ENCODE results near the gene METTL25B. TPM values are rescaled to one million over a fixed set of nuclear protein-coding genes. Genes with fewer than 3 reads are reported as not detected.

Gene METTL25B
- total RNA-seq, 2 experiments from 2014 or later: 35.3 to 35.5 TPM

DNA sequence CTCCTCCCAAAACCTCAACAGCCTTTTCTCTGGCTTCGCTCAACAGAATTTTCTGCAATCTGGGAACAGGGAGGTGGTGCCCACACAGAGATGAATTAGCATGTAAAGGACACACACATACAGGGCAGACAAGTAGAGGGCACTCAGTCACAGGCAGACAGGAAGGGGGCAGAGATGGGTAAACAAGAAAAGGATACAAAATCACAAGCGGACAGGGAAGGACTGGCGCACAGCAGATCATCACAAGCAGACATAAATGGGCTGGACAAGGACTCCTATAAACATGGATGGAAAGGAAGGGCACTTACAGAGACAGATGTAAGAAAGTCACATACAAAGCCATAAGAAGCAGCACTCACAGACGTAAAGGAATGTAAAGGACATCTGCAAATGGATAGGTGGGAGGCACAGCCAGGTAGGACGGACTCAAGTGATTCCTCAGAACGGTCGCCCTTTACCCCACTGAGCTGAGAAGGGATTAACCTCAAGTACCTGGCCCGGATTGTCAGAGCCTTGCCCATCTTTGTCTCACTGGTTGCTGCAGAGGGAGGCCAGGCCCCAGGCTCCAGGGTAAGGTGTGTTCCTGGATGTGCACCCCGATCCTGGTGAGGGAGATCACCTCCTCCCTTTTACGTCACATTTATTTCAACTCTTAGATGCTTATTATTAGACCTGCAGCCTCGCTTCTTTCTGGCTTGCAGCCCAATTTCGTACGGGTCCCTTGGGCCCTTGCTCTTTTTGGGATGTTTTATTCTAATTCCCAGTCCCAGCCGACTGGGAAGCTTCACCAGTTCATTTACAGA is 38.2 kb downstream of the METTL25B start:
- intact Hi-C loops (cut with micrococcal nuclease): loop anchor here (1.0 to 2.0 kb wide), 10 partner anchors 15 to 428 kb away; partner anchors contain the start of genes CCT3, ETV3, HDGF and ISG20L2
- CTCF ChIA-PET: interaction anchor here (0.8 to 8.7 kb wide), 3 partner anchors 25 to 62 kb away, joined by 3 to 124 read pairs (median 3); partner anchors contain the start of genes ISG20L2, METTL25B and MRPL24
- H3K9me3 Mint-ChIP-seq: no peaks in the 10 kb centered on the region
- H3K4me3 Mint-ChIP-seq: no peak overlapping the region
- peaks cover 36% of the 10 kb centered on the region for H3K4me1 Mint-ChIP-seq (ENCODE audit: low read depth)
- H3K27ac Mint-ChIP-seq: no peak overlapping the region
- DNase-seq: peak; percentile 33
- no peaks in the 10 kb centered on the region for H3K27me3 Mint-ChIP-seq (ENCODE audit: low read depth)
- H3K36me3 Mint-ChIP-seq (ENCODE audit: low read depth): peaks cover 22% of the 10 kb centered on the region

- intact Hi-C loops (cut with micrococcal nuclease): loop anchor here (1.0 to 2.0 kb wide), 10 partner anchors 16 to 428 kb away; partner anchors contain the start of genes CCT3, ETV3, HDGF and ISG20L2
- CTCF ChIA-PET: interaction anchor here (0.8 to 8.7 kb wide), 3 partner anchors 26 to 61 kb away, joined by 3 to 124 read pairs (median 3); partner anchors contain the start of genes ISG20L2, METTL25B and MRPL24
- Mint-ChIP-seq H3K36me3 (ENCODE audit: low read depth) (peaks cover 22% of the 10 kb centered on the region), H3K9me3 (no peaks in the 10 kb centered on the region), H3K27ac (no peak within 1 kb of the TSS), H3K4me1 (ENCODE audit: low read depth) (peaks cover 39% of the 10 kb centered on the region), H3K27me3 (ENCODE audit: low read depth) (no peaks in the 10 kb centered on the region), H3K4me3 (no peak within 1 kb of the TSS)
- peak; percentile 99 for DNase-seq
Measured at GRCh38 chr1:156767101-156767878, 39.0 kb downstream of the METTL25B start, which contains the start of gene PRCC. TSS of gene PRCC (plus strand) at chr1:156767535. CDS start at chr1:156767772, 237 bp downstream.

DNA sequence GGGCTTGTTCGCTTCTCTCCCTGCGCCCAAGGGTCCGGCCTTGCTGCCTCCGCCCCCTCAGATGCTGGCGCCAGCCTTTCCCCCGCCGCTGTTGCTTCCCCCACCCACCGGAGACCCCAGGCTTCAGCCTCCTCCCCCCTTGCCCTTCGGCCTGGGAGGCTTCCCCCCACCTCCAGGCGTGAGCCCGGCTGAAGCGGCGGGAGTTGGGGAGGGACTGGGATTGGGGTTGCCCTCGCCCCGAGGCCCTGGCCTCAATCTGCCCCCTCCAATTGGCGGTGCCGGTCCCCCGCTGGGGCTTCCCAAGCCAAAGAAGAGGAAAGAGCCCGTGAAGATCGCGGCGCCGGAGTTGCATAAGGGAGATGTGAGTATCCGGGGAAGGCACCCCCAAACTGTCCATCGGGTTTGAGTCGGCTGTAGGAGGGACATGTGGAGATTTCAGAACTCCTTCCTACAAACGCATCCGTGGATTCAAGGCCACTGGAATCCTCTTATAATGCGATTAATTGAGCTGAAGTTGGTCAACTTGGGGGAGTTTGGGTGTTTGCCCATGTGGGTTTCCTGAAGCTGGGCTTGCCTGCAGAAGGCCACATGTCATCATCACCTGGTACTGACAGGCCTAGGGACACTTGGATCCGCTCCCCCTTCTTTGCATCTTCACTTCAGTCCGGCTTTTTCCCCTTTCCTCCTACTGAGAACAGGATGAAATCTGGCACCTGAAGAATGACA is 39.8 kb downstream of the METTL25B start:
- Mint-ChIP-seq H3K9me3 (no peaks in the 10 kb centered on the region), H3K4me3 (no peak overlapping the region), H3K4me1 (ENCODE audit: low read depth) (peaks cover 47% of the 10 kb centered on the region), H3K36me3 (ENCODE audit: low read depth) (peaks cover 26% of the 10 kb centered on the region), H3K27me3 (ENCODE audit: low read depth) (no peaks in the 10 kb centered on the region), H3K27ac (no peak overlapping the region)
- DNase-seq: peak; percentile 65
- CTCF ChIA-PET: interaction anchor here (0.7 to 8.7 kb wide), 5 partner anchors 21 to 46 kb away, joined by 3 to 124 read pairs (median 4); partner anchors contain the start of genes ISG20L2, METTL25B and MRPL24
- intact Hi-C loops (cut with micrococcal nuclease): loop anchor here (1.0 to 2.0 kb wide), 10 partner anchors 17 to 429 kb away; partner anchors contain the start of genes CCT3, ETV3, HDGF and ISG20L2

GRCh38 chr1:156768610-156769295 is 40.5 kb downstream of the METTL25B start:
- CTCF ChIA-PET: interaction anchor here (0.7 to 8.7 kb wide), 4 partner anchors 22 to 45 kb away, joined by 3 to 124 read pairs (median 4); partner anchors contain the start of genes ISG20L2 and METTL25B
- intact Hi-C loops (cut with micrococcal nuclease): no loop called here
- Mint-ChIP-seq H3K4me3 (no peak overlapping the region), H3K27ac (no peak overlapping the region), H3K9me3 (no peaks in the 10 kb centered on the region), H3K27me3 (ENCODE audit: low read depth) (no peaks in the 10 kb centered on the region), H3K4me1 (ENCODE audit: low read depth) (peaks cover 54% of the 10 kb centered on the region), H3K36me3 (ENCODE audit: low read depth) (peaks cover 28% of the 10 kb centered on the region)
- no peak for DNase-seq

- CTCF ChIA-PET: interaction anchor here (1.0 to 8.7 kb wide), 4 partner anchors 19 to 87 kb away, joined by 3 to 124 read pairs (median 4); partner anchors contain the start of genes ISG20L2 and METTL25B
- Mint-ChIP-seq H3K27me3 (ENCODE audit: low read depth) (no peaks in the 10 kb centered on the region), H3K9me3 (no peaks in the 10 kb centered on the region), H3K4me3 (no peak overlapping the region), H3K27ac (no peak overlapping the region), H3K36me3 (ENCODE audit: low read depth) (peaks cover 29% of the 10 kb centered on the region), H3K4me1 (ENCODE audit: low read depth) (peaks cover 70% of the 10 kb centered on the region)
- DNase-seq: no peak
- intact Hi-C loops (cut with micrococcal nuclease): no loop called here
Measured at GRCh38 chr1:156772222-156772621, 44.0 kb downstream of the METTL25B start.

DNA sequence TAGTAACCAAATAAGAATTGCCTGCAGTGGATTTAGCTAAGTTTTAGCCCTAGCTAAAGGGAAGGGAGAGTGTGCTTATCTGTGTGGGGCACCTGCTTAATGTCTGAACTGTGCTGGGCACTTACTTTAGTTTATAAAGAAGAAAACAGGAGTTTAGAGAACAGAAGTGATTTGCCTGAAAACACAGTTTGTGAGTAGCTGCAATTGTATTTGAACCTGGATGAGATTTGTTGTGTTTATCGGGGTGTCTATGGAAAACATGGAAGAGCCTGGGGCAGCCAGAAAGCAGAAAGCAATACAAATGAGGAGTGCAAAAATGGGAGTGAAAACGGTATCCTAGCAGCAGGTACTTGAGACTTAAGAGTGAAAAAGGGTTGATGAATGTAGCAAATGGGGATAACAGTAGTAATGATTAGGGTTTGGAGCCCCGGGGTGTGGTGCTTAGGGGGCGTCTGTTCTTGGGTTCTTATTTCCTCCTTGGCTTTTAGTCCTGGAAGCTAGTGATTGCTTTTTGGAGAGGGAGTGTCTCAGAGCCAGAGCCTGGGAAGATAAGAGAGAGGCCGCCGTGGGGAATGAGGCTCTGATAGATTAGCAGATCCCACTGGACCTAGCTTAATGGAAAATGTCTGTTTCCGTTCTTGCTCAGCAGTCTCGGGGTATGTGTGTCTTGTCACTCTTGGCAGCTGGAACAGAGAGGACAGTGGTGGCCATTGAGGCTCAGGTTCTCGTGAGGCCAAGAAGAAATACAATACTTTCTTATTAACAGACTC is 44.6 kb downstream of the METTL25B start:
- Mint-ChIP-seq H3K9me3 (no peaks in the 10 kb centered on the region), H3K36me3 (ENCODE audit: low read depth) (peaks cover 29% of the 10 kb centered on the region), H3K4me3 (no peak overlapping the region), H3K4me1 (ENCODE audit: low read depth) (peaks cover 75% of the 10 kb centered on the region), H3K27me3 (ENCODE audit: low read depth) (no peaks in the 10 kb centered on the region), H3K27ac (no peak overlapping the region)
- CTCF ChIA-PET: interaction anchor here (0.6 to 8.7 kb wide), 3 partner anchors 18 to 92 kb away, joined by 3 to 124 read pairs (median 4); partner anchors contain the start of genes ISG20L2 and METTL25B
- no peak for DNase-seq
- intact Hi-C loops (cut with micrococcal nuclease): no loop called here

DNA sequence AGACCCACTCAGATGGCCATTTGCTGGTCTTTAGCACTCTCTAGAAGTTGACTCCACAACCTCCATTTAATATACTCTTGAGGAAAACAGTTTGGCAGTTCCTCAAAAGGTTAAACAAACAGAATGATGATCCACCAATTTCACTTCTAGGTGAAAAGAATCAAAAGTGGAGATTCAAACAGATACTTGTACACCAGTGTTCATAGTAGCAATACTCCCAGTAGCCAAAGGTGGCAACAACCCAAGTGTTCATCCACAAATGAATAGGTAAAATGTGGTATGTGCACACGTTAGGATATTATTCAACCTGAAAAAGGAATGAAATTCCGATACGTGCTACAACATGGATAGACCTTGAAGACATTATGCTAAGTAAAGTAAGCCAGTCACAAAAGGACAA is 45.3 kb downstream of the METTL25B start:
- H3K36me3 Mint-ChIP-seq (ENCODE audit: low read depth): peaks cover 26% of the 10 kb centered on the region
- H3K27me3 Mint-ChIP-seq (ENCODE audit: low read depth): no peaks in the 10 kb centered on the region
- intact Hi-C loops (cut with micrococcal nuclease): no loop called here
- H3K9me3 Mint-ChIP-seq: no peaks in the 10 kb centered on the region
- H3K4me1 Mint-ChIP-seq (ENCODE audit: low read depth): peaks cover 75% of the 10 kb centered on the region
- H3K4me3 Mint-ChIP-seq: no peak overlapping the region
- DNase-seq: no peak
- CTCF ChIA-PET: interaction anchor here (8.7 kb wide), 1 partner anchor 47 kb away, joined by 124 read pairs; the partner anchor contains the start of genes ISG20L2 and METTL25B
- H3K27ac Mint-ChIP-seq: no peak overlapping the region

GRCh38 chr1:156775799-156776198 is 47.5 kb downstream of the METTL25B start:
- DNase-seq: peak; percentile 21
- CTCF ChIA-PET: interaction anchor here (0.9 to 2.6 kb wide), 3 partner anchors 19 to 86 kb away, joined by 4 to 16 read pairs (median 5); no protein-coding TSS in a partner anchor
- Mint-ChIP-seq H3K4me1 (ENCODE audit: low read depth) (peaks cover 55% of the 10 kb centered on the region), H3K27me3 (ENCODE audit: low read depth) (no peaks in the 10 kb centered on the region), H3K9me3 (no peaks in the 10 kb centered on the region), H3K27ac (no peak overlapping the region), H3K4me3 (no peak overlapping the region), H3K36me3 (ENCODE audit: low read depth) (peaks cover 13% of the 10 kb centered on the region)
- intact Hi-C loops (cut with micrococcal nuclease): no loop called here

DNA sequence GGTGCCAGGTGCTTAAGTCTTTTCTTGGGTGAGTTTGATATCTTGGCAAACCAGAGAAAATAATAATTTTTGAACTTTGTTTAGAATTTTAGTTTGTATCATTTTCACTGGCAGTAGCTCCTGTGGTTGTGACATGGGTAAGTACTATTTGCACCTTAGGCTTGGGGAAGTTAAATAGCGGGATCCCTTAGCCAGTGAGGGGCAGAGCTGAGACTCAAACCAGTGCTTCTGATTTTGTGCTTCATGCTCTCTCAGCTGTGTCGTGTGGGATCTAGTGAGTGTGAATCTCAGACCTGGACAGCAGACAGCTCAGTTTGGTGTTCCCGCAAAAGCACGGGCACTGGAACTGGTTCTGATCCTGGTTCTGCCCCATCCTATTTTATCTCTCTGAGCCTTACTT is 48.7 kb downstream of the METTL25B start:
- H3K4me3 Mint-ChIP-seq: no peak overlapping the region
- CTCF ChIA-PET: interaction anchor here (2.6 kb wide), 1 partner anchor 51 kb away, joined by 16 read pairs; no protein-coding TSS in a partner anchor
- peaks cover 13% of the 10 kb centered on the region for H3K36me3 Mint-ChIP-seq (ENCODE audit: low read depth)
- H3K9me3 Mint-ChIP-seq: no peaks in the 10 kb centered on the region
- intact Hi-C loops (cut with micrococcal nuclease): no loop called here
- no peaks in the 10 kb centered on the region for H3K27me3 Mint-ChIP-seq (ENCODE audit: low read depth)
- no peak overlapping the region for H3K27ac Mint-ChIP-seq
- H3K4me1 Mint-ChIP-seq (ENCODE audit: low read depth): peaks cover 58% of the 10 kb centered on the region
- DNase-seq: no peak

GRCh38 chr1:156777573-156777972 is 49.3 kb downstream of the METTL25B start:
- H3K4me1 Mint-ChIP-seq (ENCODE audit: low read depth): peaks cover 51% of the 10 kb centered on the region
- DNase-seq: no peak
- no peaks in the 10 kb centered on the region for H3K27me3 Mint-ChIP-seq (ENCODE audit: low read depth)
- H3K4me3 Mint-ChIP-seq: no peak overlapping the region
- CTCF ChIA-PET: interaction anchor here (2.6 kb wide), 1 partner anchor 51 kb away, joined by 16 read pairs; no protein-coding TSS in a partner anchor
- intact Hi-C loops (cut with micrococcal nuclease): no loop called here
- no peak overlapping the region for H3K27ac Mint-ChIP-seq
- peaks cover 19% of the 10 kb centered on the region for H3K36me3 Mint-ChIP-seq (ENCODE audit: low read depth)
- H3K9me3 Mint-ChIP-seq: no peaks in the 10 kb centered on the region

Data from activated naive CD4-positive, alpha-beta T cell treated with anti-CD3 and anti-CD28 coated beads for 36 hours (primary cell).